MM.1S (cell line): ENCODE measurements around the gene HIGD2B.
"Not testable (repeated sequence)": the region's sequence is repeated elsewhere in the genome, so short reads cannot be mapped to it uniquely, and the experiment has no call there.

Source experiments
- CTCF ChIP-seq: fragments of 300-600 bp; sonication (generic); IDR thresholded peaks from 2 replicates; pipeline ENCODE4 v1.5.1; 2016; ENCODE audit warnings: antibody characterized with exemption, low read length, mixed read lengths
- EZH2phosphoT487 ChIP-seq: fragments of 300-600 bp; sonication (generic); IDR thresholded peaks from 2 replicates; pipeline ENCODE4 v1.6.1; 2018; ENCODE audit warnings: antibody characterized with exemption, low read length

- TF ChIP-seq CTCF, EZH2phosphoT487: not testable (repeated sequence)
These were observed 49.3 kb downstream of the HIGD2B start for GRCh38 chr15:72636519-72637282.
